PC-3 (cell line): Measurements from ENCODE around the gene TEX2.

Experiments used
- EZH2 ChIP-seq: fragments of 300-600 bp; sonication (generic); IDR thresholded peaks from one replicate; pipeline ENCODE4 v1.6.1; 2017; ENCODE audit warnings: antibody characterized with exemption, mild to moderate bottlenecking, low read length; ENCODE audit not compliant: unreplicated experiment
- EZH2phosphoT487 ChIP-seq: fragments of 300-600 bp; sonication (generic); IDR thresholded peaks from 2 replicates; pipeline ENCODE4 v1.6.1; 2018; ENCODE audit warnings: mild to moderate bottlenecking, antibody characterized with exemption, low read length, borderline replicate concordance
- TF ChIP-seq, protein P1 (sequence below): fragments of 300-600 bp; sonication (generic); conservative IDR thresholded peaks from 2 replicates; pipeline ENCODE4 v1.5.1; 2017; ENCODE audit warnings: antibody characterized with exemption, low read depth, mild to moderate bottlenecking, low read length

GRCh38 chr17:64152428-64153125 is 110.5 kb downstream of the TEX2 start:
- TF ChIP-seq, protein P1, sequence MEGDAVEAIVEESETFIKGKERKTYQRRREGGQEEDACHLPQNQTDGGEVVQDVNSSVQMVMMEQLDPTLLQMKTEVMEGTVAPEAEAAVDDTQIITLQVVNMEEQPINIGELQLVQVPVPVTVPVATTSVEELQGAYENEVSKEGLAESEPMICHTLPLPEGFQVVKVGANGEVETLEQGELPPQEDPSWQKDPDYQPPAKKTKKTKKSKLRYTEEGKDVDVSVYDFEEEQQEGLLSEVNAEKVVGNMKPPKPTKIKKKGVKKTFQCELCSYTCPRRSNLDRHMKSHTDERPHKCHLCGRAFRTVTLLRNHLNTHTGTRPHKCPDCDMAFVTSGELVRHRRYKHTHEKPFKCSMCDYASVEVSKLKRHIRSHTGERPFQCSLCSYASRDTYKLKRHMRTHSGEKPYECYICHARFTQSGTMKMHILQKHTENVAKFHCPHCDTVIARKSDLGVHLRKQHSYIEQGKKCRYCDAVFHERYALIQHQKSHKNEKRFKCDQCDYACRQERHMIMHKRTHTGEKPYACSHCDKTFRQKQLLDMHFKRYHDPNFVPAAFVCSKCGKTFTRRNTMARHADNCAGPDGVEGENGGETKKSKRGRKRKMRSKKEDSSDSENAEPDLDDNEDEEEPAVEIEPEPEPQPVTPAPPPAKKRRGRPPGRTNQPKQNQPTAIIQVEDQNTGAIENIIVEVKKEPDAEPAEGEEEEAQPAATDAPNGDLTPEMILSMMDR: no peak
- TF ChIP-seq EZH2phosphoT487 (no peak), EZH2 (no peak)
